Stimulated activated CD8-positive, alpha-beta memory T cell treated with anti-CD3 and anti-CD28 coated beads, Interleukin-7, amount 100 ng/mL, for 48 hours (primary cell): ENCODE measurements around the gene BCHE.
"Not testable (repeated sequence)": the region's sequence is repeated elsewhere in the genome, so short reads cannot be mapped to it uniquely, and the experiment has no call there.

ENCODE experiments used
- DNase-seq, 2 donors: peaks; one replicate each; pipeline ENCODE4 v3.0.0-alpha.2; 2020; ENCODE audit warnings: low read depth in 1 of 2; ENCODE audit errors: extremely low read depth in 1 of 2

BCHE gene

DNA sequence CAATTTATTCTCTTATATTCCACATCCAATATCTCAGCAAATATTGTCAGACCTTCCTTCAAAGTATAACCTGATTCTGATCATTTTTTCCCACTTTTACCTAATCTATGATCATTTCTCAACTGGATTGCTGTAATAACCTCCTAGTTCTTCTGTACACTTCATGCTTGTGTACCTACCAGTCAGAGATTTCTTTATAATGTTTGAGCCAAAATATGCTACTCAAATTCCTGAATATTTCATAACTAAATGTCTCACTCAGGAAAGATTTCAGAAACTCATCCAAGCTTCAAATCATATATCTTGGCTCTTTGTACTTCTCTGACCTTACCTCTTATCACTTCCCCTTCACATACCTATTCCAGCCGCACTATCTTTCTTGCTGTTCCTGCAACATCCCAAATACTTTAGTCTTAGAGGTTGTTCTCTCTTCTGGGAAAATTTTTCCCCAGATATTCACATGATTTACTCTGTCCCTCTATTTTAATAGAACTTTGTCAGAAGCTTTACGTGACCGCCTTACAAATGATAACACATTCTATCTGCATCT lies 20.0 kb downstream of the BCHE start:
- no peak for DNase-seq

DNA sequence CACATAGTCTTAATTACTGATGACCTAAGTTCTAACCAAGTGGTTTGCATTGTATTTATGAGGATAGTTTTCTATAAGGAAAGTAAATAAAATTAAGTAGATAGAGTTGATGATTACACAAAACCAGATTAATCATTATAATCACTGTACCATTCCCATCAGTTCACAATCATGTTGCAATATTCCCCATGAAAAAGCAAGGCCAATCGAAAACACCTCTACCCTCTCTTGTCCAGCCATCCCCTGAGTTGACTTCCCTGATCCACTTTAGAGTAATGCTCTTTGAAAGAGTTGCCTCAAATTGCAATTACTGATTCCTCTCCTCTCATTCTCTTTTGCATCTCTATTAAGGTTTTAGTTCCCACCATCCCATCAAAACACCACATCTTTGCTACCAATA lies 21.0 kb downstream of the BCHE start:
- no peak for DNase-seq

DNA sequence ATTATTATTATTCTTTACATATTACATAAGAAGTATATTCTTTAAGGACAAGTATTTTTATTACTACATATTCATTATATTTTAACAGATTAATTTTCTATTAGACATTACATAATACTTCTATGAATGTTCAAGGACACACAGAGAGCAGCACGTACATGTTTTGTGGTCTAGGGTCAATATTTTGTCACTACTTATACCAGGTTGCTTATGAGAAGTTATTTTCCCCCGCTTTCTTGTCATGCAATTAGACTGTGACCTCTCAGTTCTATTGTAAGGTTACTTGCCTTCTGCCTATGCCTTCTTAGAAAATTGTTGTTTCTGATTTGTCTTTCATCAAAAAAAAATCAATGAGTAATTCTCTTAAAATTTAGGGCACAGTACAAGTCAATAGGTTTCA lies 21.5 kb downstream of the BCHE start:
- DNase-seq, result no peak

DNA sequence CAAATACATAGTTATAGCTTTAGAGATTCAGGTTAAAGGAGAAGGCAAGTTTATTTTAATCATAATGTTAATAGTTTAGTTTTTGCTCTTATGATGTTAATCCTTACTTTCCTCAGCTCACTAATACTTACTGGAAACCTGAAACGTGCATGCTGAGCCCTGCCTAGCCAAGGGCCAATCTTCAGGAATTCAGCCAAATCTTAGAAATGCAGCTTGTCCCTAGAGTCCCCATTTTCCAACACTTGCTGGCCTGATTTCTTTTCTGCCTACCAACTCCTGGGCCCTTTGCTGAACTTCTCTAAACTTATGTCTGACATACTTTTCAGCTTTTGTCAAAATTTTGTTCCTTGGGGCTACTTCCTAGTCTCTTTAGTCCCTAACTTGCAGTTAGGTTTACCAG lies 22.8 kb downstream of the BCHE start:
- no peak for DNase-seq

DNA sequence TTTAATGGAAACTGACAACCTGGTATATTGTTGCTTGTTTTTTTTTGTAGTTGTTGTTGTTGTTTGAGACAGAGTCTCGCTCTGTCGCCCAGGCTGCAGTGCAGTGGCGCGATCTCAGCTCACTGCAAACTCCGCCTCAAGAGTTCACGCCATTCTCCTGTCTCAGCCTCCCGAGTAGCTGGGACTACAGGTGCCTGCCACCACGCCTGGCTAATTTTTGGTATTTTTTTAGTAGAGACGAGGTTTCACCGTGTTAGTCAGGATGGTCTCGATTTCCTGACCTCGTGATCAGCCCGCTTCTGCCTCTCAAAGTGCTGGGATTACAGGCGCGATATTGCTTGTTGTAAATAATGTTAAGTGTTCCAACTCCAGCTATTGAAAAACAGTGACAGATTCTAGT lies 29.3 kb downstream of the BCHE start:
- DNase-seq, result not testable (repeated sequence)

DNA sequence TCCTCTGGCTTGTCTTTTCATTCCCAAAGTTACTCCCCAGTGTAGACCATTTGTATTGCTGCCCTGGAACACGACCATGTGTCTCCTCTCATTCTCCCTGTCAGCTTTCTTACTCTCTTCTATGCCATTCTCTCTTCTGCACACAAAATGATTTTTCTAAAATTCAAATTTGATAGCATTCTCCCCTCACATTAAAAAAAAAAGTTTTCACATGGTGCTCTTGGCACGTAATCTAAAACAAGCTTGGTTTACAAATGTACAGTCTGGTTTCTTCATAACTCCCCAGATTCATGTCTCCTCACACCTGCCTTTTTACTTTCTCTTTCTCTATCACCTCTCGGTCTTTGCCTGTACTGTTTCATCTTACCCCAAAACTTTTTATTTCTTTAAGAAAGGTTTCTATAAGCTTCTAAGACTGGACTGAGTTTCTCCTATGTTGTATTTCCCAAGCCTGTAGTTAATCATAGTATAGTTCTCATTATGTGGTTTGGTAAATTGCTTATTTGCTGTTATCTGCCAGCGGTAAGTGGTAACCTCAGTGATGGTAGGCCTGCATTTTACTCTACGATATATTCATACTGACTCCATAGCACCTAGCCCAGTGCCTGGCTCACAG lies 31.2 kb downstream of the BCHE start:
- DNase-seq, result no peak

DNA sequence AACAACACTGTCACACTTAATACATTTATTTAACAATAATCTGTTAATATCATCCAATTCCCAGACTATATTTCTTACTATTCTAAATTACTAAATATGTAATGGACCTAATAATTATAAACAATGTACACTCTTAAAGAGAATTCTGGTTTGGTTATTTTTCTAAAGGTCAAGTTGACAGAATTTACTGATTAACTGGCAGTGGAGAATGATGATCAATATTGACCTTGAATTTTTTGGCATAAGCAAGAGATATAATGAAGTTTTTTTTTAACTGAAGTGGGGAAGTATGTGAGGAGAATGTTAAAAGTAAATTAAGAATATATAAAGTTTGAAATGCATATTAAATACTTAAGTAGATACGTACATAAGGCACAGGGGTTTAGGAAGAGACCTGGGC lies 33.8 kb downstream of the BCHE start:
- no peak for DNase-seq

DNA sequence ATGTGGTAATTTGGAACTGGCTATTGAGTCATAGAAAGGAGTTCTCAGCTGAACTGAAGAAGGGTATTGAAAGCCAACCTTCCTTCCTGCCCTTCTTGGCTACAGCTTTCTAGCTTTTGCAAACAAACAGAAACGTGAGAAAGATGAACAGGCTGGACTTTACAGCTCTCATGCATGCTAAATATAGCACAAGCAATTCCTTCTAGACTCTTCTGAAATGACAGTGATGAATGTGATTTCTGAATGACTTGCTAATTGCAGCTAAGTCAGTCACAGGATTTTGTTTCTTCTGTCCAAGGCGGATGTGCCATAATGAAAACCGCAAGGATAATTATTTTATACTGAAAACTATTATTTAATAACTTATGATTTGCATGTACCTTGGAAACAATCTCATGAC lies 36.3 kb downstream of the BCHE start:
- no peak for DNase-seq

DNA sequence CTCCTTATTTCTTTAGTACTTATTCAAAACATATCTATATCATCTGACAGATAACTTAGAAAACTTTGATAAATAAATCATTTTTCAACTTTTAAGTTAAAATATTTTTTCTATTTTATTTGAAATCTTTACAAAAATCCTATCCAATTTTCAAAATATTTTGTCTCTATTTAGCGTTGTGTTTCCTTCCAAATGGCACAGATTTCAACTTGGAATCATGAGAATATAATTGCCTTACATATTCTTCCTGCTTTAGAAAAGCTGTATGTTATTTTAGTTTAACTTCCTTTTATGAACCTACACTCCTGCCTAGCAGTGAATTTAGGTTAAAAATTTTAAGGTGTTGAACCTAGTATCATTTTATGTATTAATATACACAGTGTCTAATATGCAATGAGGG lies 38.2 kb downstream of the BCHE start:
- no peak for DNase-seq

DNA sequence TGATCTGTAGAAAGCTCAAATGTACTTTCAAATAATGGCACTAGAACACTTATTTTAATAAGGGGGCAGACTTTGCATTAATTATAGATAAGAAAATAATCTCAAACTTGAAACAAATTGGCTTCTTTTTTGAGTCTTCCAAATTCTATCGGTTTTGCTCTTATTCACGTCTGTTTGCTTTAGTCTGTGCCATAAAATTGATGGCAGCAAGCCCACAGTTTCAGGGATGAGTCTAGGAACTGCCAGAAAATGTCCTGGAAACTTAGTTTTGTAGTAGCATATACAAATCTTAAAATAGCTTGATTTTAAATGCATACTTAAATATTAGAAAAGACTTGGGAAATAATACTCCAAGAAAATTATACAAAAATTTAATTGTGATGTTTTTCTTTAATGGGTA lies 39.7 kb downstream of the BCHE start:
- no peak for DNase-seq

DNA sequence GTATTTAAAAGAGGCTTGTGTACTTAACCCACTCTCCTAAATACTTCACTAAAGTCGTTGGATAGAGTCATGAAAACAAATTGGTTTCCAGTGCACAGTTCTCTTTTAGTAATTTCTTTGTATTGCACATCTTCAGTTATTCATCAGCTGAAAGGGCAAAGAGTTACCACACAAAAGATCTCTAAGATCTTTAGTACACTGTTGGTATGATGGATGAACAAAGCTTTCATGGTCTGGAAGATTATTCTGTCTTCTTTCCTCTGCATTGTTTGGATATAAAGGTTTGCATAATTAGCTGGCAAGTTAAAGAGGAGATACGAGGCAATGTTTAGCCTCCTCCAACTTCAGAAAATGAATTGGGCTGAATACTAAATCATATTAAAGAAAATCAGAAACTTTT lies 40.5 kb downstream of the BCHE start:
- no peak for DNase-seq

DNA sequence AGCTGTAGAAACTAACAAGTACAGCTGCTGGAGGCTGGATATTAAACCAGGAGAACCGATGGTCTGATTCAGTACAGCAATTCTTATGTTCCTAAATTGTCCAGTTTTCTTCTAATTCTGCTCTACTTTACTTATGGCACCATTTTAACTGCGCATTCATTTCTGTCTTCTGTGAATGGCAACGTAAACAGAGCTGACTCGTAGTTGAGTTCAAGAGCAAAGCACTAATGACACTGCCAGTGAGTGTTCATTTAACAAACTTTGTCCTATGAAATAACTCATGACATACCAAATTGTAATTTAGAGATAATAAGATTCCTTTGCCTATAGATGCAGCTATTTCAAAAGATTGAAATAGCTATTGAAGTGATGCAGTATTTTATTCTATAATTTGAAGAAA lies 48.7 kb downstream of the BCHE start:
- no peak for DNase-seq

DNA sequence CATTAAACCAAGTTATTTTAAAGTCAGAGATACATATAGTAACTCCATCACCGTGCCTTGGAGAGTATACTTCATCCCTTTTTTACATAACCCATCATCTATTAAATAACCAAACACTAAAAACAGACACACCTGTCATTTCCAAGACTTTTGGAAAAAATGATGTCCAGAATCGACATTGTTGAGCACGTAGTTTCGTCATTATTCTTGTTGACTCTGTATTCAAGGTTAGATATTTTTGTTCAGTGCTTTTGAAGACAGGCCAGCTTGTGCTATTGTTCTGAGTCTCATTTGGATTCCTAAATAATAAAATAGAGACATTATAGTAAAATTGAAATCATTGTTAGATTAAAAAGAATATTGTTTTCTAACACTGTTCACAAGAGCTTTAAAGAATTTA lies 51.2 kb downstream of the BCHE start:
- no peak for DNase-seq

DNA sequence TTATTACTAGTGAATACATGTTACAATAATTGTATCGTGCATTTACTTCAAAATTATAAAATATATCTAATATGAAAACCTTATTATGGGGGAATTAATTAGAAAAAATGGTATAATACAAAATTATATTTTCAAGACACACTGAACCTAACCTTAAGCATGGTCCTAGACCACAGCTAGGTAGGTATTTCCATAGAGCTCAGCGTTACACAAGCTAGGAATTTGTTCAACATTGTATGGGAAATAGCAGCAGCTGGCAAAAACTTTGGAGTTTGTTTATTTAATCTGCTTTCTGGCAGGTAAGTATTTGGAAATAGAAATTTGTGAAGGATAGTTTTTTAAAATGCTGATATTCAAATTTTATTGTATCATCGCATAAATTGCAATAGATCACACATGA lies 52.9 kb downstream of the BCHE start:
- DNase-seq, result no peak

DNA sequence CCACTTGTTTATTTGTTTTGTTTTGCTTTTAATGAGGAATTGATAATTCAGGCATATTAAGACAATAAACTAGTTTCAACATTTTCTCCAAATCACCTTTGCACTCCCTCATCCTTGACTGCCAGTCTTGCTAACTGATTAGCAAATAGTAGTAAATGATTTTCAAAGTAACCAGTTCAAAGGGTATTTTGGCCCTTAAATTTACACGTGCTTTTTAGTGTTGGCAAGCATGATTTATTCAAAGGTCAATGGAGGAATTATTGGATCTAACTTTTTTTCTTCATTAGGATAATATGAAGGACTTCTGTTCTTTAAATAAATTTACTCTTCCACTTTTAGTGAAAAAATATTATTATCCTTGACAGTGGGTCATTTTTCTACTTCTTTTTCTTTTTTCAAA lies 53.8 kb downstream of the BCHE start:
- DNase-seq, result no peak

DNA sequence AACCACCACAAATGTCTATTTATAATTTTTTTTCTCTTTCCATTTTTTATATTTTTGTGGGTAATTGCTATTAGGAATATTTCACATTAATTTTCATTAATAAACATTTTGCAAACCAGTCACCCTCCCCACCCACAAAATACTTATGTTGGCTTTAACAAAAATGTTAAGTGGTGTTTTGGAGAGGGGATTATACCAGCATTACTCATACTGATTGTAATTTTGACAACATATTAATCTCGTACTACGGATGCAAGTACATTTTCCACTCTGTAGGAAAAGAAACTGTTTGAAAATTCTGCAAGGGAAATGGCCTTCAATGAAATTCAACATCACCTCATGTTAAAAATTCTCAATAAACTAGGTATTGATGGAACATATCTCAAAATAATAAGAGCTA lies 58.3 kb downstream of the BCHE start:
- no peak for DNase-seq

DNA sequence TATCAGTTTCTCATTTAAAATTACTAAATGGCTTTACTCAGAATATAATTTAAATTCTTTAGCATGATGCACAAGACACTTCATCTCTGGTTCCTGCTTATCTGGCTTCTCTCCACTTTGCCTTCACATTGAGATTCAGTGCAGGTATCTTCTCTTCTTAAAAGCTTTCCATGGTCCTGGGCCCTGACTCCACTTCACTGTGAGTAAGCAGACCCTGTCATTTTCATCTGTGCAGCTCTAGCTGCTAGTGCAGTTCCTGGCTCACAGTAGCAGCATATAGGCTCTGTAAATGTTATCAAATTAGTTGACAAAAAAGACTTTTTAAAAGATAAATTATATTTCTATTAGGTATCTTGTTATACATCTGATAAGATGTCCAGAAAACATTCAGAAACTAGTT lies 58.8 kb downstream of the BCHE start:
- no peak for DNase-seq

DNA sequence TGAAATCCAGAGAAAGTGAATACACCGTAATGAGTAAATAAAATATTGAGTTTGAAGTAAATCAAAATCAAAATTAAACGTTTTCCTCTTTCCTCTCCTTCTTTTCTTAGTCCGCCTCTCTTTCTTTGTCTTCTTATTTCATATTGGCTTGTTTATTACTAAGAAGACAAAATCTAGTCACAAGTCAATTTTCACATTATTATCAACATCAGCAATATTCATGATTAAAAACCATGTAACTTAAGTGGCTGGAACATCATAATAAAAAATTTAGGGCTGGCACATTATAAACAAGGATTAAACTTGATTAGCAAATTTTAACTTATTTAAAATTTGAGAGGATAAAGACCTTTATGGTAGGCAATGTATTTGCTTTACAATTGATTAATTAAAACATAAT lies 61.4 kb downstream of the BCHE start:
- no peak for DNase-seq

DNA sequence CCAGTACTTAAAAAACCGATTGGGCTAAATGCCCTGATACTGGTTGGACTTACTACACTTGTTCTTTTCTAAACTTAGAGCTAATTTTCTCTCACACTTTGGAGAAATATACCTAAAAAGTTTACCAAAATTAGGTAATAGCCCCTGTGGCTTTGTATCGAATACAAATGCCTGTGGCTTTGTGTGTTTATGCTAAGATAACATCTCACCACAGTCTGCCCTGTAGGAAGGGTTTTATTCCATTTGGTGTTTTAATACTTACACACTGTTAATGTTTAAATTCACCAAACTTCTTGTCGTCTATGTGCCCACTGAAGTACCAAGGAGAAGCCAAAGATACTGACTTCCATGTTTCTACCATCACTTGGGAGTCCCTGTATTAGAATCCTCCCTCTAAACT lies 66.4 kb downstream of the BCHE start:
- no peak for DNase-seq

DNA sequence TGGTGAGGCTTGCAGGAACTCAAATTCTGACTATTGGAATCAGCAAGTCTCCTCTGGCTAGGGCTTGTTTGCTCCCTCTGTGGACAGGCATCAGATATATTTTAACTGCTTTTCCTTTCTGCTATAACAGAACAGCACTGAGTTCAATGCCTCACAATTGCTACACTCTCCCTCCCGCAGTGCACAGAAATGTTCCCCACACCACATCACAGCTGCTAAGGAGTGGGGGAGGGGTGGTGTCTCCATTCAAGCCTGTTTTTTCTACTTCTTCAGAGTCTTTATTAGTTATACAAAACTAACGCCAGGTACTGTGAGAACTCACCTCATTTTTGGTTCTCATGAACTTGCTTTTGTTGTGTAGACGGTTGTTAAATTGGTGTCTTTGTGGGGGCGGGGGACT lies 68.5 kb downstream of the BCHE start:
- DNase-seq, result no peak

DNA sequence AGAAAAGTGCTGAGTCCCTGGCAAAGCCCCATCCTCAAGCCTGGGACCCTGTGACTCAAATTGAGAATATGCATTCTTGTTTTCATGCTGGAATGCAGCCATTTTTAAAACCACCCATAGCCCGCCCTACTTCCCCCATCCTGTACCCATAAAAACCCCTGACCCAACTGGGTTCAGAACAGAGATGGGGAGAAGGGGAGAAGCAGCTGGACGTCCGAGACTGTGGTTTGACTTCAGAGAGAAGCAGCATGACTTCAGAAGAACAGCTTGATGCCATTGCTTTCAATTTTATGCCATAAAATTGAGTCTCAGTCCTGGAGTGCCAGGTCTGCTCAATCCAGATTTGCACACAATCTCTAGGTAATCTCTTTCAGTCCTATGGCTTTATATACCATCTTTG lies 78.2 kb downstream of the BCHE start:
- no peak for DNase-seq

DNA sequence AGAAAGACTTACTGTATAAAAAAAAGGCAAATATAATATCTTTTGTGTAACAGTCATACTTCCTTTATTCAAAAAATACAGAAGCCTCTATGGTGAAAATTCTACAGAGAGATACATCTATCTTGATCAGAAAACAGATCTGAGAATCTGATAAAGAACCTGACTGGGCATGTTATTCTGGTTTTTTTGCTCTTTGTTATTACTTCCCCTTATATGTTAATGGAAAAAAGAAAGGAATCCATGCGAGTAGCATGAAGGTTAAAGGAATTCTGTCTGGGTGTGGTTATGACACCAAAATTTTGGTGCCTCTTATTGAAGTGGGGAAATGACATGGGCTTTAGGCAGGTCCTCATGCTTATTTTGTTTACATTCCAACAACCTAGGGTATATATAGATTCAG lies 81.7 kb downstream of the BCHE start:
- no peak for DNase-seq

DNA sequence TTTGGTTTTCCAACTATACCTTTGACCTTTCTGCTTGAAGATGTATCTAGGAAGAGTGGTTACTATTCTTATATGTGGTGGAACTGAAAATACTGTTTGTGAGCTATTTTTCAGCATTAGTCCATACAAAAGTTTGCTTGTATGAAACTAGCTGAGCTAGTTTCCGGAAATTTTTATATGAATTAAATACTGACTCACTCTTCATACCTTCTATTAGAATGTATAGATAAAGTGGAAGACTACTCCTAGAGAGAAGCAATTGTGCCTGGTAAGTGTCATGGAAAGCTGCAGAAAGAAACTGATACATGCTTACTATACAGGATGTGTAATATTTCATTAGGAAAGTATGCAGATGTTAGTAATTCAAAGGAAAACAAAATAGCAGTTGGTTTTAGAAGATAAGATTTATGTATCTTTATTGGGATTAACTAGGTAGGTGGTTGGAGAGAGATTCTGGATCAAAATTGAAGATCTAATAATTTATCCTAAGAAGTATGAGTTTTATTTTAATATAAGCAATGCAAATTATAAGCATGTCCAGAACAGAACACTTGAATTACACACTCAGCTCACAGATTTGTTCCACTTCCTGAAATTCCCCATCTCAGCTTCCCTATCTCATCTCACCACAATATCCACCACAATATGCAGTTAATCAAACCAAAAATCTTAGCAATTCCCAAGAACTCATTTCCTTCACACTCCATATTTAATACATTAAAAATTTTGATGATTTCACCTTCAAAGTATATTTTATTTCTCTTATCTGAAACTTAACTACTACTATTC lies 82.8 kb downstream of the BCHE start:
- DNase-seq, result no peak
